OCI-LY1 (cell line): ENCODE measurements around the gene HNF1A.

ENCODE experiments used
- CTCF ChIP-seq: fragments of 200-600 bp; sonication (generic), shearing (Covaris generic); IDR thresholded peaks from 2 replicates; pipeline ENCODE4 v1.5.1; 2017; ENCODE audit warnings: mild to moderate bottlenecking, antibody characterized with exemption, low read length, moderate library complexity, mixed read lengths
- EZH2 ChIP-seq: fragments of 200-600 bp; sonication (generic), shearing (Covaris generic); IDR thresholded peaks from 2 replicates; pipeline ENCODE4 v1.8.0; 2017; ENCODE audit warnings: borderline replicate concordance, mixed run types, mild to moderate bottlenecking, antibody characterized with exemption, low read length, moderate library complexity, mixed read lengths

GRCh38 chr12:120941846-120942405 lies 36.4 kb upstream of the HNF1A start:
- TF ChIP-seq EZH2 (no peak), CTCF (no peak)
